HG02759 (cell line): ENCODE data around the gene GNL3L.
"Not testable (repeated sequence)": the region's sequence is repeated elsewhere in the genome, so short reads cannot be mapped to it uniquely, and the experiment has no call there.

ENCODE experiments used
- ATAC-seq: cut with Tn5 transposase; IDR thresholded peaks from one replicate; pipeline ENCODE4 v1.9.1; 2021; ENCODE audit warnings: mild to moderate bottlenecking, moderate library complexity; ENCODE audit not compliant: unreplicated experiment

Gene GNL3L

GRCh38 chrX:54560411-54560810, 30.4 kb downstream of the GNL3L start:
- no peak for ATAC-seq

DNA sequence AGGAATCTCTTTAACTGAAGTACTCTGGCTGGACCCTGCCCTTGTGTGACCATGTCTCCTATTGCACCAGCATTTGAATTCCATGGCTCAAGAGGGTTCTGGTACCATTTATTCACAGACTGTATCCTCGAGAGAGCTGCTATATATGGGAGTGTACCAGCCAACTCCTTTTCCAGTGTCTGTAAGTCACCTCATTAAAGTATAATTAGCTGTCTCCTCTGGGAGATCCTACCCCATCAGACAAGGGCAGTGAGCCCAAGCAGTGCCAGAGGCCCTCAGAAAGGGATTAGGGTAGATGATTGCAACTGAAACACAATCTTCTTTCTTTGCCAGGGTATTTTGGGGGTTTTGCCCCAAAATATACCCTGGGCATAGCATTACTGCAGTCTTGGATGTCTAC, 31.6 kb downstream of the GNL3L start:
- no peak for ATAC-seq

- ATAC-seq = no peak
These were observed 34.9 kb downstream of the GNL3L start for GRCh38 chrX:54564936-54565335.

GRCh38 chrX:54570332-54570731, 40.3 kb downstream of the GNL3L start:
- ATAC-seq = no peak

DNA sequence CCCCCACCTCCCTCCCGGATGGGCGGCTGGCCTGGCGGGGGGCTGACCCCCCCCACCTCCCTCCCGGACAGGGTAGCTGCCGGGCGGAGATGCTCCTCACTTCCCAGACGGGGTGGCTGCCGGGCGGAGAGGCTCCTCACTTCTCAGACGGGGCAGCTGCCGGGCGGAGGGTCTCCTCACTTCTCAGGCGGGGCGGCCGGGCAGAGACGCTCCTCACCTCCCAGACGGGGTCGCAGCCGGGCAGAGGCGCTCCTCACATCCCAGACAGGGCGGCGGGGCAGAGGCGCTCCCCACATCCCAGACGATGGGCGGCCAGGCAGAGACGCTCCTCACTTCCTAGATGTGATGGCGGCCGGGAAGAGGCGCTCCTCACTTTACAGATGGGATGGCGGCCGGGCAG, 42.6 kb downstream of the GNL3L start:
- not testable (repeated sequence) for ATAC-seq

DNA sequence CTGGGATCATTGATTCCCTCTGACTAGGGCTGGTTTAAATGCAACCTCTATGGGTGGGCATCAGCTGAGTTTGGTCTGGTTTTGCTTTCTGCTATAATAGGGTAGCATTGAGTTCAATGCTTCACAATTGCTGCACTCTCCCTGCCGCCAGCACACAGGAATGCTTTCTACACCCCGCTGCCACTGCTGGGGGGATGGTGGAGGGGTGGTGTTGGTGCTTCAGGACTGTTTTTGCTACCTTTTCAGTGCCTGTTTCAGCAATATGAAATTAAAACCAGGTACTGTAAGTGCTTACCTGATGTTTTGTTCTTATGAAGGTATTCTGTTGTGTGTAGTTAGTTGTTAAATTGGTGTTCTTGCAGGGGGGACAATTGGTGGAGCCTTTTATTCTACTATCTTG, 67.7 kb downstream of the GNL3L start:
- no peak for ATAC-seq

GRCh38 chrX:54602563-54602962, 72.5 kb downstream of the GNL3L start:
- ATAC-seq = no peak
